WTC11 (cell line): ENCODE measurements around the gene AGXT. TPM values are rescaled to one million over a fixed set of nuclear protein-coding genes. Genes with fewer than 3 reads are reported as not detected.

Source experiments
- ATAC-seq: fragments of 200-7000 bp; cut with Tn5 transposase; 2 replicates; pipeline ENCODE4 v1.10.0; 2021; ENCODE audit warnings: mild to moderate bottlenecking, moderate library complexity
- CTCF ChIA-PET: fragments of 300-600 bp; sonication (Branson Sonifier 250); formaldehyde crosslinking; loops from one replicate; lab custom pipeline; 2021; ENCODE audit warnings: antibody characterized with exemption; lab: Charles Lee
- POLR2A ChIA-PET: fragments of 350-600 bp; sonication (Branson Sonifier 250); formaldehyde crosslinking; loops from one replicate; lab custom pipeline; 2021; ENCODE audit warnings: antibody characterized with exemption; lab: Charles Lee
- DNase-seq: peaks from one replicate; pipeline ENCODE4 v3.0.0; 2021; ENCODE audit warnings: low spot score
- H3K27ac Mint-ChIP-seq: 2 replicates; pipeline ENCODE4 v1.8.0; 2021; ENCODE audit warnings: mixed read lengths
- H3K27me3 Mint-ChIP-seq: 2 replicates; pipeline ENCODE4 v1.8.0; 2021; ENCODE audit warnings: low read depth, mild to moderate bottlenecking, moderate library complexity, mixed read lengths
- H3K36me3 Mint-ChIP-seq: 2 replicates; pipeline ENCODE4 v1.8.0; 2021; ENCODE audit warnings: mixed read lengths
- H3K4me1 Mint-ChIP-seq: 2 replicates; pipeline ENCODE4 v1.8.0; 2022; ENCODE audit warnings: mixed read lengths
- H3K4me3 Mint-ChIP-seq: 2 replicates; pipeline ENCODE4 v1.8.0; 2021; ENCODE audit warnings: mild to moderate bottlenecking, moderate library complexity, mixed read lengths
- H3K9me3 Mint-ChIP-seq: 2 replicates; pipeline ENCODE4 v1.8.0; 2021; ENCODE audit warnings: mixed read lengths
- ETV6 ChIP-seq: sonication (generic); formaldehyde crosslinking; IDR thresholded peaks from 2 replicates; pipeline ENCODE4 v1.8.1; 2022; ENCODE audit warnings: mild to moderate bottlenecking, missing genetic modification reagents
- JAZF1 ChIP-seq: fragments of 250-450 bp; sonication (Bioruptor Pico); IDR thresholded peaks from 2 replicates; pipeline ENCODE4 v1.9.0; 2021; ENCODE audit warnings: moderate library complexity, mild to moderate bottlenecking, inconsistent platforms
- NFYB ChIP-seq: sonication (generic); formaldehyde crosslinking; conservative IDR thresholded peaks from 2 replicates; pipeline ENCODE4 v1.8.0; 2022; ENCODE audit warnings: low read depth, missing genetic modification reagents
- SMAD3 ChIP-seq: sonication (generic); formaldehyde crosslinking; IDR thresholded peaks from 2 replicates; pipeline ENCODE4 v1.8.0; 2022; ENCODE audit warnings: missing genetic modification reagents, mild to moderate bottlenecking, borderline replicate concordance
- SP1 ChIP-seq: sonication (generic); formaldehyde crosslinking; conservative IDR thresholded peaks from 2 replicates; pipeline ENCODE4 v1.8.1; 2022; ENCODE audit warnings: missing genetic modification reagents
- TCF7 ChIP-seq: sonication (generic); formaldehyde crosslinking; IDR thresholded peaks from 2 replicates; pipeline ENCODE4 v1.8.0; 2022; ENCODE audit warnings: mild to moderate bottlenecking, low read depth, missing genetic modification reagents, moderate library complexity
- TP53 ChIP-seq: sonication (generic); formaldehyde crosslinking; IDR thresholded peaks from 2 replicates; pipeline ENCODE4 v1.8.1; 2023; ENCODE audit warnings: mild to moderate bottlenecking, missing genetic modification reagents
- ZBTB21 ChIP-seq: sonication (generic); formaldehyde crosslinking; IDR thresholded peaks from 2 replicates; pipeline ENCODE4 v1.8.1; 2023; ENCODE audit warnings: mild to moderate bottlenecking, missing genetic modification reagents, borderline replicate concordance
- ZNF396 ChIP-seq: fragments of 250-450 bp; sonication (Bioruptor Pico); IDR thresholded peaks from 2 replicates; pipeline ENCODE4 v1.8.0; 2021; ENCODE audit warnings: mild to moderate bottlenecking, moderate library complexity, borderline replicate concordance
- total RNA-seq: library from RNA; stranded (reverse); gene quantifications from 3 replicates; pipeline ENCODE4 v1.2.3, GENCODE V29; 2021
- TF ChIP-seq, protein P1 (sequence below): fragments of 250-450 bp; sonication (Bioruptor Pico); IDR thresholded peaks from 2 replicates; pipeline ENCODE4 v1.8.0; 2021; ENCODE audit warnings: mild to moderate bottlenecking
- TF ChIP-seq, protein P2 (sequence below): fragments of 200-600 bp; IDR thresholded peaks from 2 replicates; pipeline ENCODE4 v1.8.0; 2022; ENCODE audit warnings: antibody characterized with exemption
- TF ChIP-seq, protein P3 (sequence below): fragments of 250-450 bp; sonication (Bioruptor Pico); IDR thresholded peaks from 2 replicates; pipeline ENCODE4 v1.9.0; 2021; ENCODE audit warnings: moderate library complexity, mild to moderate bottlenecking, inconsistent platforms, borderline replicate concordance
- TF ChIP-seq, protein P4 (sequence below): sonication (generic); formaldehyde crosslinking; IDR thresholded peaks from 2 replicates; pipeline ENCODE4 v1.8.1; 2022; ENCODE audit warnings: low read depth, missing genetic modification reagents, borderline replicate concordance
- TF ChIP-seq, protein P5 (sequence below): sonication (generic); formaldehyde crosslinking; IDR thresholded peaks from 2 replicates; pipeline ENCODE4 v1.8.0; 2022; ENCODE audit warnings: missing genetic modification reagents
- TF ChIP-seq, protein P6 (sequence below): sonication (generic); formaldehyde crosslinking; conservative IDR thresholded peaks from 2 replicates; pipeline ENCODE4 v1.8.1; 2023; ENCODE audit warnings: mild to moderate bottlenecking, low read depth, missing genetic modification reagents, moderate library complexity
- TF ChIP-seq, protein P7 (sequence below): sonication (generic); formaldehyde crosslinking; IDR thresholded peaks from 2 replicates; pipeline ENCODE4 v1.8.0; 2023; ENCODE audit warnings: mild to moderate bottlenecking, missing genetic modification reagents

The AGXT gene
- total RNA-seq, 1 experiment from 2014 or later = 0.24 TPM

DNA sequence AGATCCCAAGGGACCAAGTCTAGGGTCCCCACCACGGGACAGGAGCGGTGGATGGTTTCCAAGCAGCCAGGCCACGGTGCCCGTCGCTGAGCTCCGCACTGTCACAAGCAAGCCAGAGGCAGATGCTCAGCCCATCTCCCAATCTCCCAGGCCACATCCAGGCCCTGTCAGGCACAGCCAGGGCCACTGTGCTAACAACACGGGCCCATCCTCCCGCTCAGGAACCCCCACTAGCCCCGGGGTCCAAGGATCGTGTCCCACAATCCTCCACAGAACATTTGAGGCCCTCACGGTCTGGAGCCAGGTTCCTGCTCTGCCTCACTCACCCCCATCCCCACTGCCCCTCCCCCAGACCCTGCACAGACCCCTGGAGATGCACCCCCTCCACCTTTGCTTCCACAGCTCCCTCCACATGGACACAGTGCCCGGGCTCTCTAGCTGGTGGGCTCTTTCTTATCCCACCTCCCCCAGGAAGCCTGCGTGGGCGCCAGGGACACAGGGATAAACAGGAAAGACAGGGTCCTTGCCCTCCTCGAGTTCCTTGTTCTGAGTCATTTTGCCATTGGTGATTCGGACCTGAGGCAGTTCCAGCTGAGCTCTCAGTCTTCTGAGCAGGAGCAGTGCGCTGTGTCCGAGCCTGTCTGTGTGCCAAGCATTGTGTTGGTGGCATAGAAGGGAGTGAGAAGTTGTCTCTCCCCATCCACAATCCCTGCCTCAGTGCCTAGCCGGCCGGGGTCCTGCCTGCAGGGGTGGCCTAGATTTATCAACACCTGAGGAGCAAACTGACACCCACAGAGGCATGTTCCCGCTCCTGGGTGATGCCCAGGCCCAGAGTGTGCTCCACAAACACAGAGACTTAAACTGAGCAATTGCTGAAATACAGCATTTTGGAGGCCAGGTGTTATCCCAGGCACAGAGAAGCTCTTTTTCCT, 44.5 kb downstream of the AGXT start (continued):
- TF ChIP-seq, protein P1, sequence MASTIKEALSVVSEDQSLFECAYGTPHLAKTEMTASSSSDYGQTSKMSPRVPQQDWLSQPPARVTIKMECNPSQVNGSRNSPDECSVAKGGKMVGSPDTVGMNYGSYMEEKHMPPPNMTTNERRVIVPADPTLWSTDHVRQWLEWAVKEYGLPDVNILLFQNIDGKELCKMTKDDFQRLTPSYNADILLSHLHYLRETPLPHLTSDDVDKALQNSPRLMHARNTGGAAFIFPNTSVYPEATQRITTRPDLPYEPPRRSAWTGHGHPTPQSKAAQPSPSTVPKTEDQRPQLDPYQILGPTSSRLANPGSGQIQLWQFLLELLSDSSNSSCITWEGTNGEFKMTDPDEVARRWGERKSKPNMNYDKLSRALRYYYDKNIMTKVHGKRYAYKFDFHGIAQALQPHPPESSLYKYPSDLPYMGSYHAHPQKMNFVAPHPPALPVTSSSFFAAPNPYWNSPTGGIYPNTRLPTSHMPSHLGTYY = no peak
- TF ChIP-seq JAZF1 = no peak
- TF ChIP-seq ETV6 (CRISPR knock-in tag) = no peak
- TF ChIP-seq ZBTB21 (CRISPR knock-in tag) = no peak
- no peak for TF ChIP-seq NFYB (CRISPR knock-in tag)
- TF ChIP-seq, all 79 proteins: peak for 0

DNA sequence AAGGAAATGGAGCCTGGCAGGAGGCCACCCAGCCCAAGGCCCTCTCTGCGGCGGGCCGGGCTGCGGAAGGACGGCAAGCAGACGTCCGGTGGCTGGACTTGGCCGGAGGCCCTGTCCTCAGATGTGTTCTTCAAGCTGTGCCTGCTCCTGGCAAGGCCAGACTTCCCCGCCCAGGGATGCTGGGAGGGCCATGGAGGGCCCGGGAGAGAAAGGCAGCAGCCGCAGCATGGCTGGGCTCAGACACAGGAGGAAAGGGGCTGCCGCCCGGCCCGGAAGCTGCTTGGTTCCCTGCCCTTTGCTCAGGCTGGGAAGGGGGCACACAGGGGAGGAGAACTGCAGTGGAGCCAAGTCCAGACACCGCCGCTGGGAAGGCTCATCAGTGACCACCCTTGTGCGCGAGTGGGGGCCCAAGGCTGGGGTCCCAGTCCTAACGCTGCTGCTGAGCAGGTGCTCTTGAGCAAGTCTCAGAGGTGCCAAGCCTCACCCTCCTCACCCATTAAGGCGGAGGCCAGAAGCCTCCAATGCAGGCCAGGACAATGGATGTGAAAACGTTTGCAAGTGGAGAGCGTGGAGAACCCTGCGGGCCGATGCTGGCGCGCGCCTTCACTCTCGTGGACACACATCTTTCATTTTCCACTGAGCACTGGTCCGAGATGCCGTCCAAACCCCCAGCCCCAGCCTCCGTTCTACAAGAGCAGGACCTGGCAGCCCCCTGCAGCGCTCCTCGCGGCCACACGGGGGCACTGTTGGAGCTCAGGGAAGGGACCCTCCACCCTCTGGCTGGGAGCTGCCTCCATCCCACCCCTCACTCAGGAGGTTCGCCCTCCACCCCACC, 45.4 kb downstream of the AGXT start:
- no peaks in the 10 kb centered on the region for H3K36me3 Mint-ChIP-seq
- DNase-seq (peak; percentile 95), ATAC-seq (peak; percentile 75)
- POLR2A ChIA-PET = interaction anchor here (1.0 to 1.6 kb wide), 5 partner anchors 13 to 124 kb away, joined by 3 read pairs; no protein-coding TSS in a partner anchor
- no peak overlapping the region for H3K4me3 Mint-ChIP-seq
- H3K27me3 Mint-ChIP-seq = peaks cover 6% of the 10 kb centered on the region
- H3K27ac Mint-ChIP-seq = no peak overlapping the region
- CTCF ChIA-PET = interaction anchor here (0.5 to 4.3 kb wide), 65 partner anchors 8 to 1171 kb away, joined by 3 to 38 read pairs (median 4); partner anchors contain the start of genes CROCC2, HDLBP, KIF1A and MAB21L4
- no peaks in the 10 kb centered on the region for H3K4me1 Mint-ChIP-seq
- no peaks in the 10 kb centered on the region for H3K9me3 Mint-ChIP-seq
- TF ChIP-seq TP53 (CRISPR knock-in tag) (no peak), TCF7 (CRISPR knock-in tag) (no peak), SP1 (CRISPR knock-in tag) (no peak), SMAD3 (CRISPR knock-in tag) (0 out of 2 replicates have a peak, but pooled peaks have one; percentile 17), ZNF396 (CRISPR knock-in tag) (no peak)
- TF ChIP-seq, protein P2, sequence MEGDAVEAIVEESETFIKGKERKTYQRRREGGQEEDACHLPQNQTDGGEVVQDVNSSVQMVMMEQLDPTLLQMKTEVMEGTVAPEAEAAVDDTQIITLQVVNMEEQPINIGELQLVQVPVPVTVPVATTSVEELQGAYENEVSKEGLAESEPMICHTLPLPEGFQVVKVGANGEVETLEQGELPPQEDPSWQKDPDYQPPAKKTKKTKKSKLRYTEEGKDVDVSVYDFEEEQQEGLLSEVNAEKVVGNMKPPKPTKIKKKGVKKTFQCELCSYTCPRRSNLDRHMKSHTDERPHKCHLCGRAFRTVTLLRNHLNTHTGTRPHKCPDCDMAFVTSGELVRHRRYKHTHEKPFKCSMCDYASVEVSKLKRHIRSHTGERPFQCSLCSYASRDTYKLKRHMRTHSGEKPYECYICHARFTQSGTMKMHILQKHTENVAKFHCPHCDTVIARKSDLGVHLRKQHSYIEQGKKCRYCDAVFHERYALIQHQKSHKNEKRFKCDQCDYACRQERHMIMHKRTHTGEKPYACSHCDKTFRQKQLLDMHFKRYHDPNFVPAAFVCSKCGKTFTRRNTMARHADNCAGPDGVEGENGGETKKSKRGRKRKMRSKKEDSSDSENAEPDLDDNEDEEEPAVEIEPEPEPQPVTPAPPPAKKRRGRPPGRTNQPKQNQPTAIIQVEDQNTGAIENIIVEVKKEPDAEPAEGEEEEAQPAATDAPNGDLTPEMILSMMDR = peak; percentile 96
- TF ChIP-seq, protein P3, sequence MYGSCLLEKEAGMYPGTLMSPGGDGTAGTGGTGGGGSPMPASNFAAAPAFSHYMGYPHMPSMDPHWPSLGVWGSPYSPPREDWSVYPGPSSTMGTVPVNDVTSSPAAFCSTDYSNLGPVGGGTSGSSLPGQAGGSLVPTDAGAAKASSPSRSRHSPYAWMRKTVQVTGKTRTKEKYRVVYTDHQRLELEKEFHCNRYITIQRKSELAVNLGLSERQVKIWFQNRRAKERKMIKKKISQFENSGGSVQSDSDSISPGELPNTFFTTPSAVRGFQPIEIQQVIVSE = no peak
- TF ChIP-seq, protein P4, sequence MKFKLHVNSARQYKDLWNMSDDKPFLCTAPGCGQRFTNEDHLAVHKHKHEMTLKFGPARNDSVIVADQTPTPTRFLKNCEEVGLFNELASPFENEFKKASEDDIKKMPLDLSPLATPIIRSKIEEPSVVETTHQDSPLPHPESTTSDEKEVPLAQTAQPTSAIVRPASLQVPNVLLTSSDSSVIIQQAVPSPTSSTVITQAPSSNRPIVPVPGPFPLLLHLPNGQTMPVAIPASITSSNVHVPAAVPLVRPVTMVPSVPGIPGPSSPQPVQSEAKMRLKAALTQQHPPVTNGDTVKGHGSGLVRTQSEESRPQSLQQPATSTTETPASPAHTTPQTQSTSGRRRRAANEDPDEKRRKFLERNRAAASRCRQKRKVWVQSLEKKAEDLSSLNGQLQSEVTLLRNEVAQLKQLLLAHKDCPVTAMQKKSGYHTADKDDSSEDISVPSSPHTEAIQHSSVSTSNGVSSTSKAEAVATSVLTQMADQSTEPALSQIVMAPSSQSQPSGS = no peak
- TF ChIP-seq, protein P5, sequence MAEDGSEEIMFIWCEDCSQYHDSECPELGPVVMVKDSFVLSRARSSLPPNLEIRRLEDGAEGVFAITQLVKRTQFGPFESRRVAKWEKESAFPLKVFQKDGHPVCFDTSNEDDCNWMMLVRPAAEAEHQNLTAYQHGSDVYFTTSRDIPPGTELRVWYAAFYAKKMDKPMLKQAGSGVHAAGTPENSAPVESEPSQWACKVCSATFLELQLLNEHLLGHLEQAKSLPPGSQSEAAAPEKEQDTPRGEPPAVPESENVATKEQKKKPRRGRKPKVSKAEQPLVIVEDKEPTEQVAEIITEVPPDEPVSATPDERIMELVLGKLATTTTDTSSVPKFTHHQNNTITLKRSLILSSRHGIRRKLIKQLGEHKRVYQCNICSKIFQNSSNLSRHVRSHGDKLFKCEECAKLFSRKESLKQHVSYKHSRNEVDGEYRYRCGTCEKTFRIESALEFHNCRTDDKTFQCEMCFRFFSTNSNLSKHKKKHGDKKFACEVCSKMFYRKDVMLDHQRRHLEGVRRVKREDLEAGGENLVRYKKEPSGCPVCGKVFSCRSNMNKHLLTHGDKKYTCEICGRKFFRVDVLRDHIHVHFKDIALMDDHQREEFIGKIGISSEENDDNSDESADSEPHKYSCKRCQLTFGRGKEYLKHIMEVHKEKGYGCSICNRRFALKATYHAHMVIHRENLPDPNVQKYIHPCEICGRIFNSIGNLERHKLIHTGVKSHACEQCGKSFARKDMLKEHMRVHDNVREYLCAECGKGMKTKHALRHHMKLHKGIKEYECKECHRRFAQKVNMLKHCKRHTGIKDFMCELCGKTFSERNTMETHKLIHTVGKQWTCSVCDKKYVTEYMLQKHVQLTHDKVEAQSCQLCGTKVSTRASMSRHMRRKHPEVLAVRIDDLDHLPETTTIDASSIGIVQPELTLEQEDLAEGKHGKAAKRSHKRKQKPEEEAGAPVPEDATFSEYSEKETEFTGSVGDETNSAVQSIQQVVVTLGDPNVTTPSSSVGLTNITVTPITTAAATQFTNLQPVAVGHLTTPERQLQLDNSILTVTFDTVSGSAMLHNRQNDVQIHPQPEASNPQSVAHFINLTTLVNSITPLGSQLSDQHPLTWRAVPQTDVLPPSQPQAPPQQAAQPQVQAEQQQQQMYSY (CRISPR knock-in tag) = no peak
- TF ChIP-seq, protein P6, sequence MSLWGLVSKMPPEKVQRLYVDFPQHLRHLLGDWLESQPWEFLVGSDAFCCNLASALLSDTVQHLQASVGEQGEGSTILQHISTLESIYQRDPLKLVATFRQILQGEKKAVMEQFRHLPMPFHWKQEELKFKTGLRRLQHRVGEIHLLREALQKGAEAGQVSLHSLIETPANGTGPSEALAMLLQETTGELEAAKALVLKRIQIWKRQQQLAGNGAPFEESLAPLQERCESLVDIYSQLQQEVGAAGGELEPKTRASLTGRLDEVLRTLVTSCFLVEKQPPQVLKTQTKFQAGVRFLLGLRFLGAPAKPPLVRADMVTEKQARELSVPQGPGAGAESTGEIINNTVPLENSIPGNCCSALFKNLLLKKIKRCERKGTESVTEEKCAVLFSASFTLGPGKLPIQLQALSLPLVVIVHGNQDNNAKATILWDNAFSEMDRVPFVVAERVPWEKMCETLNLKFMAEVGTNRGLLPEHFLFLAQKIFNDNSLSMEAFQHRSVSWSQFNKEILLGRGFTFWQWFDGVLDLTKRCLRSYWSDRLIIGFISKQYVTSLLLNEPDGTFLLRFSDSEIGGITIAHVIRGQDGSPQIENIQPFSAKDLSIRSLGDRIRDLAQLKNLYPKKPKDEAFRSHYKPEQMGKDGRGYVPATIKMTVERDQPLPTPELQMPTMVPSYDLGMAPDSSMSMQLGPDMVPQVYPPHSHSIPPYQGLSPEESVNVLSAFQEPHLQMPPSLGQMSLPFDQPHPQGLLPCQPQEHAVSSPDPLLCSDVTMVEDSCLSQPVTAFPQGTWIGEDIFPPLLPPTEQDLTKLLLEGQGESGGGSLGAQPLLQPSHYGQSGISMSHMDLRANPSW = no peak
- TF ChIP-seq, protein P7, sequence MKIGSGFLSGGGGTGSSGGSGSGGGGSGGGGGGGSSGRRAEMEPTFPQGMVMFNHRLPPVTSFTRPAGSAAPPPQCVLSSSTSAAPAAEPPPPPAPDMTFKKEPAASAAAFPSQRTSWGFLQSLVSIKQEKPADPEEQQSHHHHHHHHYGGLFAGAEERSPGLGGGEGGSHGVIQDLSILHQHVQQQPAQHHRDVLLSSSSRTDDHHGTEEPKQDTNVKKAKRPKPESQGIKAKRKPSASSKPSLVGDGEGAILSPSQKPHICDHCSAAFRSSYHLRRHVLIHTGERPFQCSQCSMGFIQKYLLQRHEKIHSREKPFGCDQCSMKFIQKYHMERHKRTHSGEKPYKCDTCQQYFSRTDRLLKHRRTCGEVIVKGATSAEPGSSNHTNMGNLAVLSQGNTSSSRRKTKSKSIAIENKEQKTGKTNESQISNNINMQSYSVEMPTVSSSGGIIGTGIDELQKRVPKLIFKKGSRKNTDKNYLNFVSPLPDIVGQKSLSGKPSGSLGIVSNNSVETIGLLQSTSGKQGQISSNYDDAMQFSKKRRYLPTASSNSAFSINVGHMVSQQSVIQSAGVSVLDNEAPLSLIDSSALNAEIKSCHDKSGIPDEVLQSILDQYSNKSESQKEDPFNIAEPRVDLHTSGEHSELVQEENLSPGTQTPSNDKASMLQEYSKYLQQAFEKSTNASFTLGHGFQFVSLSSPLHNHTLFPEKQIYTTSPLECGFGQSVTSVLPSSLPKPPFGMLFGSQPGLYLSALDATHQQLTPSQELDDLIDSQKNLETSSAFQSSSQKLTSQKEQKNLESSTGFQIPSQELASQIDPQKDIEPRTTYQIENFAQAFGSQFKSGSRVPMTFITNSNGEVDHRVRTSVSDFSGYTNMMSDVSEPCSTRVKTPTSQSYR (CRISPR knock-in tag) = no peak
